Naive thymus-derived CD8-positive, alpha-beta T cell (primary cell): ENCODE data around the gene TMPRSS3. TPM values are rescaled to one million over a fixed set of nuclear protein-coding genes. Genes with fewer than 3 reads are reported as not detected.

Experiments
- ATAC-seq, 2 donors: fragments of 150-1000 bp; cut with Tn5 transposase in 1 of 2; sonication (Bioruptor Pico), chemical (Tn5 transposase) in 1 of 2; 1 replicate in 1 of 2; 2 replicates in 1 of 2; pipeline ENCODE4 v1.10.0; 2021; ENCODE audit warnings: mild to moderate bottlenecking in 2 of 2, moderate library complexity in 2 of 2
- POLR2A ChIA-PET: fragments of 350-600 bp; sonication (Branson Sonifier 250); formaldehyde crosslinking; loops from one replicate; lab custom pipeline; 2021; ENCODE audit warnings: antibody characterized with exemption; lab: Charles Lee
- DNase-seq, 10 donors: peaks; one replicate each; pipeline versions ENCODE4 v3.0.0 to v3.0.0-alpha.2; 2020 to 2022
- H3K27ac Mint-ChIP-seq, 10 donors: one replicate each; pipeline ENCODE4 v1.8.0; 2020 to 2022; ENCODE audit warnings: mild to moderate bottlenecking in 10 of 10, mixed read lengths in 10 of 10, moderate library complexity in 4 of 10, inconsistent platforms in 1 of 10
- H3K27me3 Mint-ChIP-seq, 5 donors: one replicate each; pipeline ENCODE4 v1.8.0; 2021 to 2022; ENCODE audit warnings: mixed read lengths in 5 of 5
- H3K36me3 Mint-ChIP-seq, 3 donors: one replicate each; pipeline ENCODE4 v1.8.0; 2020 to 2022; ENCODE audit warnings: mixed read lengths in 3 of 3, mild to moderate bottlenecking in 2 of 3, inconsistent platforms in 1 of 3
- H3K4me1 Mint-ChIP-seq, 4 donors: one replicate each; pipeline ENCODE4 v1.8.0; 2021 to 2022; ENCODE audit warnings: mixed read lengths in 4 of 4
- H3K4me3 Mint-ChIP-seq, 10 donors: one replicate each; pipeline ENCODE4 v1.8.0; 2020 to 2022; ENCODE audit warnings: mild to moderate bottlenecking in 10 of 10, mixed read lengths in 10 of 10, moderate library complexity in 6 of 10, inconsistent platforms in 1 of 10
- H3K9me3 Mint-ChIP-seq, 9 donors: one replicate each; pipeline ENCODE4 v1.8.0; 2020 to 2022; ENCODE audit warnings: mixed read lengths in 9 of 9, mild to moderate bottlenecking in 3 of 9, inconsistent platforms in 1 of 9, moderate library complexity in 1 of 9
- polyA plus RNA-seq, 3 donors: library from polyadenylated mRNA; unstranded; fragments of 300-500 nt; fragmentation: Illumina TruSeq; gene quantifications; one replicate each; pipeline ENCODE4 v1.2.3, GENCODE V29; 2021
- total RNA-seq, 8 experiments: library from RNA in 2 of 8; stranded (reverse) in 2 of 8; gene quantifications; one replicate each; pipeline ENCODE4 v1.2.3 and lab custom pipeline; 2021 to 2026

TMPRSS3 gene
- total and polyA plus RNA-seq, 5 experiments from 2014 or later, result 0.89 to 2.9 (median 1.8) TPM; not detected in 1

DNA sequence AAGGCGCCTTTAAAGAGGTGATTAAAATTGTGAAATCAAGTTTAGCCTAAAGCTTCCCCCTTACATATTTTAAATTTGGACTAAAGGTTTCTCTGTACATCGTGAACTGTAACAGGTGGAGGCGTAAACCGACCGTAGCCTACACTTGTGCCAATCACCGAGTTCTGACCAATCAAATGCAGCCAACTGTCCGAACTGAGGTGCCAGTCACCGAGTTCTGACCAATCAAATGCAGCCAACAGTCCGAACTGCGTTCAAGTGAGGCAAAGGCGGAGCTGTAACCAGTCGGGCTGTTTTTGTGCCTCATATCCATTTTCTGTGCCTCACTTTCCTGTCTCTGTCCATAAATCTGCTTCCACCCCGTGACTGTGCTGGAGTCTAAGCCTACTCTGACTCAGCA is 36.9 kb downstream of the TMPRSS3 start:
- H3K27ac Mint-ChIP-seq, result no peak overlapping the region
- peaks cover 0 to 10% (median 7%) of the 10 kb centered on the region in 3 donors for H3K36me3 Mint-ChIP-seq
- DNase-seq, result no peak
- POLR2A ChIA-PET, result no interaction called here
- peaks cover 4 to 22% (median 13%) of the 10 kb centered on the region in 4 donors for H3K4me1 Mint-ChIP-seq
- no peak for ATAC-seq
- no peak overlapping the region for H3K4me3 Mint-ChIP-seq
- peaks cover 0 to 4% (median 0%) of the 10 kb centered on the region in 5 donors for H3K27me3 Mint-ChIP-seq
- peaks cover 4 to 22% (median 15%) of the 10 kb centered on the region in 9 donors for H3K9me3 Mint-ChIP-seq

DNA sequence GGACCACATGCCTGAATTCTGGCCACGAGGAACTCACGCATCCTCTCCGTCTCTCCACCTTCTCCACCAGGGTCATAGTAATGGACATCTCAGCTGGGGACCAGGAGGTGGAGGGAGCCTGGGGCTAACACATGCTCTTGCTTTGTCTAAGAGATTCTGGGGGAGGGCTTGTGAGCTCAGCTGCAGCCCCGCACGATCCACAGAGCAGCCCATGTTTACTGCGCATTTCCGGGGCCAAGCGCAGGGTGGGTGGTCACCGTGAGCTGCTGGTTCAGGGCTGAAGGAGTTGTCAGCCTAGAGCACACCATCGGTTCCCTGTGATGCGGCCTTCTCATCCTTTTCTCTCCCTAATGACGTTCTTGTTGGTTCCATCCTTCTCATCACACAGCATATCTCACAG is 37.6 kb downstream of the TMPRSS3 start:
- Mint-ChIP-seq H3K27ac (peak overlapping the region in 1 of 10 donors; percentile 29), H3K36me3 (peaks cover 0 to 10% (median 7%) of the 10 kb centered on the region in 3 donors), H3K9me3 (peaks cover 5 to 26% (median 18%) of the 10 kb centered on the region in 9 donors), H3K4me1 (peaks cover 8 to 15% (median 10%) of the 10 kb centered on the region in 4 donors), H3K27me3 (peaks cover 0 to 4% (median 0%) of the 10 kb centered on the region in 5 donors), H3K4me3 (peak overlapping the region in 1 of 10 donors; percentile 35)
- ATAC-seq, result no peak
- DNase-seq, result peak in 1 of 10 donors; percentile 40
- POLR2A ChIA-PET, result no interaction called here

DNA sequence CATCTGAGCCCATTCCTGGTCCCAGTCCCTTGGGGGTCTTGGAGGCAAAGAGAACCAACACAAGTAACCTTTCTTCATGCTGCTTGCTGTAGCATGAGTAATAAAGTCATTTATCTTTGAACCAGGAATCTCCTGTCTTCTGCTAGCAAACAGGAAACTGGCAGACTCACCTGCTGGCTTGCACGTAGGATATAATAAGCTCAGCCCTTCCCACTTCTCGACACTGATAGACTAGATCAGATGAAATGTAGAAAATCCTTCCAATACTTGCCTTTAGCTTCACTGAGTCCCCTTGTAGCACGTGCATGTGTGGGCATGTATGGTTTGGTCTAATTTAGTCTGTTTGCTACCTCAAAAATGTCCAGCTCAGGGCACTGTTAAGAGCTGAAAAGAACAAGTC is 38.5 kb downstream of the TMPRSS3 start:
- no peak for ATAC-seq
- no peak overlapping the region for H3K27ac Mint-ChIP-seq
- H3K36me3 Mint-ChIP-seq, result peaks cover 0 to 10% (median 7%) of the 10 kb centered on the region in 3 donors
- POLR2A ChIA-PET, result no interaction called here
- peaks cover under 1 to 7% (median 6%) of the 10 kb centered on the region in 4 donors for H3K4me1 Mint-ChIP-seq
- no peak for DNase-seq
- peaks cover 5 to 26% (median 18%) of the 10 kb centered on the region in 9 donors for H3K9me3 Mint-ChIP-seq
- peaks cover 0 to 4% (median 0%) of the 10 kb centered on the region in 5 donors for H3K27me3 Mint-ChIP-seq
- H3K4me3 Mint-ChIP-seq, result no peak overlapping the region

GRCh38 chr21:42356650-42357049 is 39.2 kb downstream of the TMPRSS3 start:
- no peak overlapping the region for H3K4me3 Mint-ChIP-seq
- H3K36me3 Mint-ChIP-seq, result peaks cover 0 to 10% (median 7%) of the 10 kb centered on the region in 3 donors
- H3K9me3 Mint-ChIP-seq, result peaks cover 5 to 26% (median 18%) of the 10 kb centered on the region in 9 donors
- H3K27ac Mint-ChIP-seq, result no peak overlapping the region
- peaks cover 0 to 2% (median 0%) of the 10 kb centered on the region in 5 donors for H3K27me3 Mint-ChIP-seq
- POLR2A ChIA-PET, result no interaction called here
- H3K4me1 Mint-ChIP-seq, result peaks cover 0 to 7% (median under 1%) of the 10 kb centered on the region in 4 donors
- ATAC-seq (no peak), DNase-seq (no peak)

- POLR2A ChIA-PET, result no interaction called here
- no peak for DNase-seq
- H3K27me3 Mint-ChIP-seq, result peaks cover 0 to 2% (median 0%) of the 10 kb centered on the region in 5 donors
- no peak for ATAC-seq
- no peak overlapping the region for H3K4me3 Mint-ChIP-seq
- no peak overlapping the region for H3K27ac Mint-ChIP-seq
- peaks cover 5 to 26% (median 18%) of the 10 kb centered on the region in 9 donors for H3K9me3 Mint-ChIP-seq
- H3K36me3 Mint-ChIP-seq, result peaks cover 0 to 10% (median 7%) of the 10 kb centered on the region in 3 donors
- peaks cover 0 to 7% (median 0%) of the 10 kb centered on the region in 4 donors for H3K4me1 Mint-ChIP-seq
Observed at GRCh38 chr21:42356046-42356445, 39.8 kb downstream of the TMPRSS3 start.

- peaks cover 0 to 2% (median 0%) of the 10 kb centered on the region in 5 donors for H3K27me3 Mint-ChIP-seq
- peak overlapping the region in 1 of 10 donors; percentile 34 for H3K27ac Mint-ChIP-seq
- H3K4me1 Mint-ChIP-seq, result peaks cover 0 to 7% (median 0%) of the 10 kb centered on the region in 4 donors
- H3K4me3 Mint-ChIP-seq, result no peak overlapping the region
- H3K9me3 Mint-ChIP-seq, result peaks cover 5 to 25% (median 18%) of the 10 kb centered on the region in 9 donors
- POLR2A ChIA-PET, result interaction anchor here (1.0 kb wide), 1 partner anchor 10 kb away, joined by 8 read pairs; no protein-coding TSS in a partner anchor
- no peak for ATAC-seq
- H3K36me3 Mint-ChIP-seq, result peaks cover 0 to 10% (median 7%) of the 10 kb centered on the region in 3 donors
- DNase-seq, result no peak
Observed at GRCh38 chr21:42353623-42354022, 42.2 kb downstream of the TMPRSS3 start.

DNA sequence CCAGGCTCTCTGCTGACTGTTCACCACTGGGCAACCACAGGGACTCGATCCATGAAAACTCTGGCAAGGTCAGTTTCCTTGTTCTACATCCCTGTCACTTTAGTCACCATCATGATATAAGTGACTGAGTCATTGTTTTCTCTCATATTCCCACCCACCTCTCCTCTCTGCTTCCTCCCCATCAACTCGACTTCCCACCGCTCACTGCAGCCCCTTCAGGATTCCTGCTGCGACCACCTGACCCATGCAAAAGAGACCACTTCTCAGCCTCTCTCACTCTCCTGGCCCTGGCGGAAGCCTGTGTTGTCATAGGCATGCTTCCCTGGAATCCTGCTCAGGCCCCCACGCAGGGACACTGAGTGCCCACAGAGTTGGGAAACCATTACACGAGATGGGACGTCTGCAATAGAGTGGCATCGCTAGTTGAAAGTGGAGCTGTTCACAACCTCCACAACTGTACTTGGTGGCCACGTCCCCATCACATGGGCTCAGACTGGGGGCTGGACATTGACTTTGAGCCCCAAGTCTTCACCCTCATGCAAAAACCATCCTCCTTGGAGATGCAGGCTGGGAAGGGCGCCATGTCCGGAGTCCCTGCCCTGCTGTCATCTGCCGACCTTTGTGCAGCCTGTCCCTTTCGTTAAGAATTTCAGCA is 43.3 kb downstream of the TMPRSS3 start:
- DNase-seq (peak in 1 of 10 donors; percentile 24), ATAC-seq (no peak)
- peaks cover 5 to 23% (median 17%) of the 10 kb centered on the region in 9 donors for H3K9me3 Mint-ChIP-seq
- H3K4me1 Mint-ChIP-seq, result peaks cover 0 to 7% (median 0%) of the 10 kb centered on the region in 4 donors
- H3K27me3 Mint-ChIP-seq, result no peaks in the 10 kb centered on the region
- H3K4me3 Mint-ChIP-seq, result peak overlapping the region in 1 of 10 donors; percentile 13
- peaks cover 0 to 10% (median 7%) of the 10 kb centered on the region in 3 donors for H3K36me3 Mint-ChIP-seq
- POLR2A ChIA-PET, result no interaction called here
- H3K27ac Mint-ChIP-seq, result peak overlapping the region in 1 of 10 donors; percentile 19

DNA sequence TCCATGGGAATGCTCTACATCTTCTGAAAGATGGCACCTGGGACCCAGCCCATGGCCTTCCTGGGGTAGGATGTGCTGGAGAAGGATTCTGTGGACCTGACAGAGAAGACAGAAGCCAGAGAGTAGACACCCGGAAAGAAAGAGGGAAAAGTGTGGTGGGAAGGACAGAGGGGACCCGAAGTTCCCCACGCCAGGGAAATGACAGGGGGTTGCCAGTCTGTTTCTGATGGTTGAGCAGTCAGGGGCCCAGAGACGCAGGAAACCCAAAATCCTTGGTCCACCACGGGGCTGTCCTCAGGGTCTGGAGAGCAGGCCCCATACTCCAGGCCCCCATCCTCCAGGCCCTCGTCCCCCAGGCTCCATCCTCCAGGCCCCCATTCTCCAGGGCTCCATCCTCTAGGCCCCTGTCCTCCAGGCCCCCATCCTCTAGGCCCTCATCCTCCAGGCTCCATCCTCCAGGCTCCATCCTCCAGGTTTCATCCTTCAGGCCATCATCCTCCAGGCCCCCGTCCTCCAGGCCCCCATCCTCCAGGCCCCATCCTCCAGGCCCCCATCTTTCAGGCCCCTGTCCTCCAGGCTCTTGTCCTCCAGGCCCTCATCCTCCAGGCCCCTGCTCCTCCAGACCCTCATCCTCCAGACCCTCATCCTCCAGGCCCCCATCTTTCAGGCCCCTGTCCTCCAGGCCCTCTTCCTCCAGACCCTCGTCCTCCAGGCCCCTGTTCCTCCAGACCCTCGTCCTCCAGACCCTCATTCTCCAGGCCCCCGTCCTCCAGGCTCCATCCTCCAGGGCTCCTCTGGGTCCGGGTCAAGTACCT is 44.0 kb downstream of the TMPRSS3 start:
- DNase-seq (no peak), ATAC-seq (no peak)
- H3K4me1 Mint-ChIP-seq, result peaks cover 0 to 7% (median 0%) of the 10 kb centered on the region in 4 donors
- POLR2A ChIA-PET, result no interaction called here
- H3K27me3 Mint-ChIP-seq, result no peaks in the 10 kb centered on the region
- H3K27ac Mint-ChIP-seq, result peak overlapping the region in 1 of 10 donors; percentile 19
- H3K36me3 Mint-ChIP-seq, result peaks cover 0 to 10% (median 7%) of the 10 kb centered on the region in 3 donors
- H3K4me3 Mint-ChIP-seq, result no peak overlapping the region
- peaks cover 3 to 23% (median 14%) of the 10 kb centered on the region in 9 donors for H3K9me3 Mint-ChIP-seq

- Mint-ChIP-seq H3K27ac (peak within 1 kb of the TSS in 2 of 10 donors; percentile 19 to 33), H3K36me3 (peaks cover 0 to 10% (median 7%) of the 10 kb centered on the region in 3 donors), H3K4me1 (peaks cover 0 to 7% (median 0%) of the 10 kb centered on the region in 4 donors), H3K4me3 (peak within 1 kb of the TSS in 1 of 10 donors; percentile 34), H3K9me3 (peaks cover 2 to 22% (median 14%) of the 10 kb centered on the region in 9 donors), H3K27me3 (no peaks in the 10 kb centered on the region)
- POLR2A ChIA-PET, result no interaction called here
- DNase-seq (no peak), ATAC-seq (no peak)
Observed at GRCh38 chr21:42350927-42351426, 44.9 kb downstream of the TMPRSS3 start, which contains the start of gene TFF2. TFF2 (minus strand) TSS chr21:42350994; CDS start chr21:42350957, 37 bp downstream.

- POLR2A ChIA-PET, result no interaction called here
Observed at GRCh38 chr21:42350318-42350910, 45.4 kb downstream of the TMPRSS3 start.

DNA sequence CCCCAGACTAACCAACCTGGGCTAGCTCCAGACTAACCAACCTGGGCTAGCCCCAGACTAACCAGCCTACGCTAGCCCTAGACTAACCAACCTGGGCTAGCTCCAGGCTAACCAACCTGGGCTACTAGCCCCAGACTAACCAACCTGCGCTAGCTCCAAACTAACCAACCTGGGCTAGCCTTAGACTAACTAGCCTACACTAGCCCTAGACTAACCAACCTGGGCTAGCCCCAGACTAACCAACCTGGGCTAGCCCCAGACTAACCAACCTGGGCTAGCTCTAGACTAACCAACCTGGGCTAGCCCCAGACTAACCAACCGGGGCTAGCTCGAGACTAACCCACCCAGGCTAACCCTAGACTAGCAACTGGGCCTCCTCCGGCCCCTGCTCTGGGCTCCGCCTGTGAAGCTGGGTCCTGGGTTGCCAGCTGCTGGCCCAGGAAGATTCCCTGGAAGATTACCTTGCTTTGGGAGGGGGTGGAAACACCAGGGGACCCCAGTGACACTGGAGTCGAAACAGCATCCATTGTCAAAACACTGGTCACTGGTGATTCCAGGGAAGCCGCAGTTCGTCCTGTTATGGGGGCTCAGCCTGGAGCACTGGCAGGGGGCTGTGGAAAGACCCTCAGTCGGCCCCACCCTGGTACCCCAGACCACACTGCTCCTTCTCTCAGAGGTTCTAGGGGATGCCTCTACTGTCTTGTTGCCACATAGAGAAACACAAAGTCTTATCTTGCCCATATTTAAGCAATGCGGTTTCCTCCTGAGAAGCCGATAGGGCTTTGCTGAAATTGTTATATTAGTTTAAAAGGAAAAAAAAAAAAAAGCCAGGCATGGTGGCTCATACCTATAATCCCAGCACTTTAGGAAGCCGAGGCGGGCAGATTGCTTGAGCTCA is 46.2 kb downstream of the TMPRSS3 start:
- peaks cover 0 to 7% (median 0%) of the 10 kb centered on the region in 4 donors for H3K4me1 Mint-ChIP-seq
- H3K4me3 Mint-ChIP-seq, result no peak overlapping the region
- DNase-seq, result no peak
- H3K9me3 Mint-ChIP-seq, result peaks cover 0 to 13% (median 5%) of the 10 kb centered on the region in 9 donors
- POLR2A ChIA-PET, result interaction anchor here (0.6 kb wide), 1 partner anchor 82 kb away, joined by 3 read pairs; no protein-coding TSS in a partner anchor
- no peak overlapping the region for H3K27ac Mint-ChIP-seq
- H3K27me3 Mint-ChIP-seq, result no peaks in the 10 kb centered on the region
- ATAC-seq, result no peak
- H3K36me3 Mint-ChIP-seq, result peaks cover 0 to 5% (median 1%) of the 10 kb centered on the region in 3 donors

More at GRCh38 chr21:42350318-42350910, 45.4 kb downstream of the TMPRSS3 start:
- H3K9me3 Mint-ChIP-seq, result peaks cover under 1 to 20% (median 11%) of the 10 kb centered on the region in 9 donors
- H3K4me1 Mint-ChIP-seq, result peaks cover 0 to 7% (median 0%) of the 10 kb centered on the region in 4 donors
- H3K27me3 Mint-ChIP-seq, result no peaks in the 10 kb centered on the region
- H3K4me3 Mint-ChIP-seq, result no peak overlapping the region
- H3K36me3 Mint-ChIP-seq, result peaks cover 0 to 10% (median 7%) of the 10 kb centered on the region in 3 donors
- H3K27ac Mint-ChIP-seq, result peak overlapping the region in 1 of 10 donors; percentile 33
- ATAC-seq, result no peak
- DNase-seq, result no peak
